Fibroblast of lung (primary cell): ENCODE results near the gene PDZD4.

ENCODE experiments used
- CTCF ChIP-seq, 2 donors: IDR thresholded peaks in 1 of 2; conservative IDR thresholded peaks in 1 of 2; 1 replicate in 1 of 2; 2 replicates in 1 of 2; pipeline ENCODE4 v1.5.1; 2011 to 2012; ENCODE audit warnings: low read length in 2 of 2, control low read depth in 1 of 2, inconsistent platforms in 1 of 2, low read depth in 1 of 2, mild to moderate bottlenecking in 1 of 2
- EZH2 ChIP-seq: IDR thresholded peaks from 2 replicates; pipeline ENCODE4 v1.5.1; 2012; ENCODE audit warnings: low read length, control low read depth, mild to moderate bottlenecking; ENCODE audit errors: missing control alignments

- TF ChIP-seq CTCF (conservative IDR thresholded peaks at IDR 0.05 in 1 of 2, IDR thresholded peaks at IDR 0.05 in 1 of 2; ENCODE audit: low read depth in 1 of 2, low read length in 2 of 2) (no peak), EZH2 (no peak)
Observed at GRCh38 chrX:153877571-153878261, 47.4 kb upstream of the PDZD4 start.
